Lower leg skin (tissue), 3 donors: ENCODE measurements around the gene GYG2.

Source experiments
- POLR2A ChIP-seq, 2 donors: fragments of 450-650 bp; IDR thresholded peaks; one replicate each; pipeline ENCODE4 v1.6.1; 2016 to 2017; ENCODE audit warnings: antibody characterized with exemption in 2 of 2, mild to moderate bottlenecking in 1 of 2, moderate library complexity in 1 of 2
- TF ChIP-seq, protein P1 (sequence below), 3 donors: fragments of 450-650 bp; IDR thresholded peaks; one replicate each; pipeline ENCODE4 v1.5.1; 2016; ENCODE audit warnings: antibody characterized with exemption in 3 of 3, mild to moderate bottlenecking in 3 of 3, moderate library complexity in 2 of 3

- TF ChIP-seq, protein P1, sequence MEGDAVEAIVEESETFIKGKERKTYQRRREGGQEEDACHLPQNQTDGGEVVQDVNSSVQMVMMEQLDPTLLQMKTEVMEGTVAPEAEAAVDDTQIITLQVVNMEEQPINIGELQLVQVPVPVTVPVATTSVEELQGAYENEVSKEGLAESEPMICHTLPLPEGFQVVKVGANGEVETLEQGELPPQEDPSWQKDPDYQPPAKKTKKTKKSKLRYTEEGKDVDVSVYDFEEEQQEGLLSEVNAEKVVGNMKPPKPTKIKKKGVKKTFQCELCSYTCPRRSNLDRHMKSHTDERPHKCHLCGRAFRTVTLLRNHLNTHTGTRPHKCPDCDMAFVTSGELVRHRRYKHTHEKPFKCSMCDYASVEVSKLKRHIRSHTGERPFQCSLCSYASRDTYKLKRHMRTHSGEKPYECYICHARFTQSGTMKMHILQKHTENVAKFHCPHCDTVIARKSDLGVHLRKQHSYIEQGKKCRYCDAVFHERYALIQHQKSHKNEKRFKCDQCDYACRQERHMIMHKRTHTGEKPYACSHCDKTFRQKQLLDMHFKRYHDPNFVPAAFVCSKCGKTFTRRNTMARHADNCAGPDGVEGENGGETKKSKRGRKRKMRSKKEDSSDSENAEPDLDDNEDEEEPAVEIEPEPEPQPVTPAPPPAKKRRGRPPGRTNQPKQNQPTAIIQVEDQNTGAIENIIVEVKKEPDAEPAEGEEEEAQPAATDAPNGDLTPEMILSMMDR (IDR thresholded peaks at IDR 0.05): no peak
- TF ChIP-seq POLR2A (IDR thresholded peaks at IDR 0.05): no peak
These were observed 9.2 kb downstream of the GYG2 start for GRCh38 chrX:2837961-2838360.
